GM18520 (cell line): ENCODE measurements around the gene TRPM3.

ENCODE experiments used
- ATAC-seq: cut with Tn5 transposase; IDR thresholded peaks from one replicate; pipeline ENCODE4 v1.9.1; 2021; ENCODE audit not compliant: unreplicated experiment

The TRPM3 gene

DNA sequence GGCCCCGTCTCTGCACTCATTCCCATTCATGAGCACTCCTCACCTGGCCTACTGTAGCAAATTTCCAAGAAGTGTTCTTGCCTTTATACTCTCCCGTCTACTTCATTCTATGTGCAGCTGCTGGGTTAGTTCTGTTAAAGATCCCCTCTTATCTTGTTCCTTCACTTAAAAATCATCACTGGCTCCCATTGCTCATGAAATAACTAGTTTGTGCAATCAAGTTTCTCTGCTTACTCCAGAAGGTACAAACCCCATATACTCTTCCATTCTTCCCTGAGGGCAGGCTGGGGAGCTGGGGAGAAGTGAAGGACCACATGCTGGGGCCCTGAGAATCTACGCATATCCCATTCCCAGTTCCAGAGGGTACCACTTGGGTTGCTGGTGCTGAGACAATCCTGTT lies 622.6 kb downstream of the TRPM3 start:
- ATAC-seq, result no peak

DNA sequence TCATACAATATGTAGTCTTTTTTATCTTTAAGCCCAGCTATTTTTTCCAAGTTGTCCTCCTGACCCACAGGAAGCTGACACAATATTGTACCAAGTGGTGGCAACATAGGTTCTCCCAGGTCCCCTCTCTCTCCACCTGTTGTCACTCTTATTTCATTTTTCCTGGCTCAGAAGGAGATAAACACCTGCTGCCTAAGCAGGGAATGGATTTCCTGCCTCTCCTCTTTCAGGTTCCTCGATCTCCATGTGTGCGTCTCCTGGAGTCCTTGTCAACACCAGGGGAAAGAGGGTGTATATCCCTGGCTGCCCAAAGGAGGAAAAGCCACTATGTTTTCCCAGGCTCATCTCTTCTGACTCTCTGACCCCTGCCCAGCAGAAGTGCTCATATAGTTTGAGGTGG lies 625.2 kb downstream of the TRPM3 start:
- ATAC-seq, result no peak

DNA sequence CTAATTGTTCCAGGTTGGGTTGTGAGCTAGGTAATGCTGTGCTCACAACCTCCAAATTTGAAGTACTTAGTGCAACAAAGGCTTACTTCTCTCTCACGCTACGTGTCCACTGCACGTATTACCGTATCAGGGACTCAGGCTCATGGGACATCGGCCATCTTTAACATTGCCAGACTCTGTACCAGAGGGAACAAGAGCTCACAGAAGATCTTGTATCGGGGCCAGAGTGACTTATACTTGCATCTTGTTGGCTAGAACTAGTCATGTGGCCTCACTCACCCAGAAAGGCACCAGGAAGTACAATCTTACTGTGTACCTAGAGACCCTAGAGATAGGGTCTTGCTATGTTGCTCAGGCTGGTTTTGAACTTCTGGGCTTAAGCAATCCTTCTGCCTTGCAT lies 625.9 kb downstream of the TRPM3 start:
- no peak for ATAC-seq

DNA sequence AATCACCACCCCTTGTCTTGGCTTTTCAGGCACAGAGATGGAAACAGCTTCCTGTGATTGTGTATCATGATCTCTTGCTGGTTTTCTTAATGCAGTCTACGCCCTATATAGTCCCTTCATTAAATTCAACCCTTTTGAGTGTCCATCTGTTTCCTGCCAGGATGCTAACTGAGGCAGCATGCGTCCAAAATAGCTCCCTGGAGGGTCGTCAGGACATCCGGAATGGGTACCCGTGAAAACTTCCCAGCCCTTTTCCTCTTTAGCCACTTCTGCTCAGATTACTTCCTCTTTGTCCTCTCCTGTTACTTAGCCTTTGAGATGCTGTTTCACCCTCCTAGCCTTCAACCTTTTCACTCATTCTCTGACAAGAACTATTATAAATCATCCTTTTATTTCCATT lies 627.2 kb downstream of the TRPM3 start:
- no peak for ATAC-seq

DNA sequence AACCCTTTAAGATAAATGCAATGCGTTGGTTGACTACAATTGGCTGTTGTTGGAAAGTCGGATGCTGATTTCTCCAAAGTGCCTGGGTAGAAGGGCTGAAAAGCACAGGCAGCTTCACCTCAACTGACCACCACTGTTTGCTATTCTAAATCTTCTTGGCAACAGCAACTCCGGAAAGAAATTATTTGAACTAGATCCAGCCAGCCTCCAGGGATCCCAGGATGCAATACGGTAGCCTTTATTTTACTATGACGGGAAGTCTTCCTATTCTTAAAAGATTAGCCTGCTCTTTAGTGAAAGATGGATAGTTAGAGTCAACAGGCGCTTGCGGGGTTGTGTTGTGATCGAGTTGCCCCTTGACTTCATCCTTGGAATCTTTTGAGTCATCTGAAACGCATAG lies 628.4 kb downstream of the TRPM3 start:
- ATAC-seq, result no peak

DNA sequence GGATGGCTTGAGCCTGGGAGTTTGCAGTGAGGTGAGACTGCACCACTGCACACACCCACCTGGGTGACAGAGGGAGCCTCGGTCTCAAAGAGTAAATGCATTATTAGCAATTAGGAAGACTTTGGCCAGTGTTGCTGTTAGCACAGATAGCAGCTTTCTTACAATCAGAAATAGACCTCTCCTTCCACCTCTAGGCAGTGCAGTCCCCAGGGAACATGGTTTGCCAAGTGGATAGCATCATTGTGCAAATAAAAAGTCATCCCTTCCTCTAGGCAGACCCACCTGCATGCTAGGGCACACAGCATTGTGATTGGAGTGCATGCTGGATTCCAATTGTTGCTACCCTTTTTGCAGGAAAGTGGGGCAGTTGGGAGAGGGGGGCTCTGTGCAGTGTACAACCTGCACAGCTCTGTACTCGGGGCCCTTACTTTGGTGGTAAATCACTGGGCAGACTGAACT lies 629.1 kb downstream of the TRPM3 start:
- ATAC-seq, result no peak

DNA sequence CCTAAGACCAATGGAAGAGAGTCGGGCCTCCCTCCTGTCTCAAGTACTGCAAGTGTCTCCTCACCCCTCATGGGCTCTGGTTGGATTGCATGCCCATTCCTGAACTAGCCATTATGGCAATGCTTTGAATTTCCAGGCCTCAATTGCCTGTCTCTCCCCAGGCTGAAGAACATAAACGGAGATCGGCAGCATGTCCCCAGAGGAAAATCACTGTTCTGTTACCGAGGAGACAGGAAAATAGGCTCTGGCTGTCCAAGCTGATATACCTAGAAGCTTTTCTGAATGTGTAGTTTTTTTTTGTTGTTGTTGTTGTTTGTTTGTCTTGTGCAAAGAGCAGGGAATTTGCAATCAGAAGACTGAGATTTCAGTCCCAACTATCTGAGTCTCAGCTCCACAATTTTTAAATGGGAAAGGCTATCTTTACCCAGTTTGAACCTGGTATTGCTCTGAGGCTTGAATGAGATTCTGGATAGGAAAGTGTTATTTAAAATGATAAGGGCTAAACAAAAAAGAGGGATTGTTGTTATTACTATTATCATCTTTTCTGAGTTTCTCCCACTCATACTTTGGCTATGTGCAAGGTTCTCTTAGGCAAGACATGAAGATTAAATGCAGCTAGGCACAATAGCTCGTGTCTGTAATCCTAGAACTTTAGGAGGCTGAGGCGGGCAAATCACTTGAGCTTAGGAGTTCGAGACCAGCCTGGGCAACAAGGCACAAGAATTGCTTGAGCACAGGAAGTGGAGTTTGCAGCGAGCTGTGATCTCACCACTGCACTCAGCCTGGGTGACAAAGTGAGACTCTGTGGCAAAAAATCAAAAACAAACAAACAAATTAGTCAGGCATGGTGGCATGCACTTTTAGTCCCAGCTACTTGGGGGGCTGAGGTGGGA lies 629.7 kb downstream of the TRPM3 start:
- no peak for ATAC-seq

DNA sequence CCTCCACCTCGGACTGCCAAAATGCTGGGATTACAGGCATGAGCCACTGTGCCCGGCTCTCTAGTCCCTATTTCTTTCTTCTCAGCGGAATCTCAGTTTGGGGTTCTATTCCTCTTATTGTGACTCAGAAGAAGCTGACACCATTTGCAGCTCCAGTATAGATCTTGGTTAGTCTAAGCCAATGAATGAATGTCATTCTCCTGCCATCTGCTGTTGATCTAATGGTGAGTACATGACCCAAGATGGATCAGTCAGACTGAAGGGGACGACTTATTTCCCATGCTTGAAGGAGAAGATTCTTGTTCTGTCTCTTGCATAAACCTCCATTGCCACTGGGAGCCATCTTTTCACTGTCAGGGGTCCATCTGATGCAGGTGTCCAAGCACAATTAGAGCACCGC lies 630.9 kb downstream of the TRPM3 start:
- ATAC-seq, result no peak

DNA sequence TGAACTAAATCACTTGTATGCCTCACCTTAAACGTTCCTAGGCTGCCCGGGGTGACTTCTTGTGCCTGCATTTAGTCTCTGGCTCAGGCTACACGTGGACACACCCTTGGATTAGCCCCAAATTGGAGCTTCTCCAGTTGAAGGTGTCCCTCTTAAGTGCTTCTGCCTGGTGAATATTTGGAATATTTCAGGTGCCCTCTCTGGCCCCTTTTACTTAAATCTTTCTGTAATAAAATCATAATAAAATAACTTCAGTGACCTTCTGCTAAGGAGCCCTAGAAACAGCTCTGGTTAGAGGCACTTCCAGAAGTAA lies 632.7 kb downstream of the TRPM3 start:
- ATAC-seq, result no peak

DNA sequence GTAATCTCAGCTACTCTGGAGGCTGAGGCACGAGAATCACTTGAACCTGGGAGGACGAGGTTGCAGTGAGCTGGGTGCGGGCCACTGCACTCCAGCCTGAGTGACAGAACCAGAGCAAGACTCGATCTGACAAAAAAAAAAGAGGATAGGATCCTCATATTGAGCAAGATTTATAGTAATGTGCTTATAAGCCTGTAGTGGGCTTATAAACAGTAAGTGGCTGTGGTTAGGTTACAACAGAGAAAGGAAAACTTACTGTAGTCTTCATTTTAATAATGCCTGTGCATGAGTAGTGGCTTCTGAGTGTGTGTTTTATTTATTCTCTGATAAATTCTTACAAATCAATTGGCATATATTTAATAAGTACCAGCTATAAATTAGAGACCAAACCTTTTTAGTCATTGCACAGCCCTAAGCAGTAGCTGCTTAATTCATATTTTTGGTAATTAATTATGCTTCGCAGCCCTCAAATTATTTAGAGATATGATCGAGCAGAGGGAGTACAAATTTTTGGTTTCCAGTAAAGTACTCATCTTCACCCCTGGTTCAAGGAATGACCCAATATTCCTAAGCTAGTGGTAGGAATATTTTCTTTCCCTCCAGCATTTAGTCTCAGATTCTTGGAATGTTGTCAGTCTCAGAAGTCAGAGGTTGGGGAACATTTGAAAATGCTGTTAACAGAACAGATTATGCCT lies 633.2 kb downstream of the TRPM3 start:
- ATAC-seq, result no peak

DNA sequence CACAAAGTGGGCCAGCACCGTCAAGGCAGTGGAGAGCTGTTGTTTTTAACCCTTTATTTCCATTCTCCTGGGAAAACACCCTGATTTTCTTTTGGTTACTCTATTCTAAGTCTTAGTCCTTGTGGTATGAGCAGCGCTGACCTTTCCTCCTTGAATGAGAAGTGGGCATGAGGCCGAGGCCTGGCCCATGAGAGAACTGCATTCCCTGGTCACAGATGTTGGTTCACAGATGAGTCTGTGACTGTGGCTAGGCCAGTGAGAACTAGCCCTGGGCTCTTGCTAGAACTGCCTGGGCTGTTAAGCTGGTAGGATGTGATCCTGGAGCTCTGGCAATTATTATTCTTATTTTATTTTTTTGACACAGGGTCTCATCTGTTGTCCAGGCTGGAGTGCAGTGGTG lies 635.3 kb downstream of the TRPM3 start:
- no peak for ATAC-seq

DNA sequence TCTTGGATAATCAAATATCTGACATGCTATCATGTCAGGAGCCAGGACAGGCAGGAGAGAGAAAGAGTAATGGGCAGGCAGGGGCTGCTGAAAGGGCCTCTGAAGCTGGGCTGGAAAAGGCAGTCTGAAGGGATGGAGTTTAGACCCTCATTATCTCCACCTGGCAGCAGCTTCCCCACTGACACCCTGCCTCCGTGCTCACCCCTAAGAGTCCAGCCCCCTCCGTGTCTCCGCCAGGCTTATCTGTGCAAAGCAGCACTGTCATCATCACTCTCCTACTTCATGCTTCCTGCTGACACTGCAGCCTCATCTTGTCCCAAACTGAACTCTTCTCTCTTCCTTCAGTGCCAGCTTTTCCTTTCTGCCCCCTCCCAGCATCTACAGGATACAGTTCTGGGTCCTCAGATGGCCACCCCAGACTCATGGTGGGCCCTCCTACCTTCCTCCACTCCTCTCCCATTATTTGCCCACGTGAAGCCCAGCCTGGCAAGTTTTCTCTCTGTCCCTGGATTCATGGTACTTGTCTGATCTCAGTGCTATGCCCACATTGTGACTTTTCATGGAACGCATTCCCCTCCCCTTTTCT lies 636.1 kb downstream of the TRPM3 start:
- ATAC-seq, result no peak

DNA sequence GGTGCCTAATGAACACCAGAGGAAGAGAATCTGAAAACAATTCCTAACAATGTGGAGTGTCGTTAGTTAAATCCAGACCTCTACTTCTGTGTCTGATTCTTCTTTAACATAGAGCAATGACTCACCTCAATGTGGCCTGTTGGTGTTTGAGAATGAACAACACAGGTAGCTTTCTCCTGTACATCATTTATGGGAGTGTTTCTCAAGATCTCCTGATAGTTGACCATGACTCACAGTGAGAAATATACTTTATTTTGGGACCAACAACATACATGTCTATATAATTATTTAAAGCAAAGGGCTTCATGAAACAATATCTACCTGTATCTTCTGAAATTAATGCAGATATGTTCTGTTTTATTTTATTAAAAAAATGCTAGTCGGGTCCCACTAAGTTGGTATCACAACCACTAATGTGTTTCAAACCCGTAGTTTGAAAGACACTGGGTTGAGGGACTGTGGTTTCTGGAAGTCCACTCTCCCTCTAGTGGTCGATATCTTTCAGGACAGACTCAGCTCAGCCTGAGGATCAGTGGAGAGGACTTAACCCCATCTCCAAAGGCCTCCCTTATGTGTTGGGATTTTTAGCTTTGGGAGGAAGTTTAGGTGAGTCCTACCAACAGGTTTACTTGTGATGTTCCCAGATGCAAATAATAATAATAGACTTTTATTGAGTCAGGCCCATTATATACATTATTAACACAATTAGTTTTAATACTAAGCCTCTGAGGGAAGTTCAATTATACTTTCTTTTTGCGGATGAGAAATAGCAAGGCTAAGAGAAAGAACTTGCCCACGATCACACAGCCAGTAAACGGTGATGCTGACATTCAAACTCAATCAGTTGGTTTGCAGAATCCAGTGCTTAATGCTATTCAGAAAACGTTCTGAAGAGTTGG lies 636.9 kb downstream of the TRPM3 start:
- ATAC-seq, result no peak

DNA sequence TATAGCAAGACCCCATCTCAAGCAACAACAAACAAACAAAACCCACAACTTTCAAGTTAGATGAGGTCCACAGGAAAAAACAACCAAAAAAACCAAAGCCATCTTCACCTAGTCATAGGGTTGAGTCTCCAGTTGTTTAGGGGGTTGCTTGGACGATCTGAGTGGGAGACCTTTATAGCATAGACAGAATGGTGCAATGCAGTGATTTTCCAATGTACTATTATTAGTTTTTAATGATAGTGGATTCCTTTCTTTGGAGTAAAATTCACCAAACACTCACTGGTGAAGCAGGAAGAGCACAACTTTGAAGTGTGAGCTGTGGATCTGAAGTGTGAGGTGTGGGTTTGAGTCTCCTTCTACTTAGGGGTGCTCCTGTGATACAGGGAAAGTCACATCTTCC lies 640.0 kb downstream of the TRPM3 start:
- no peak for ATAC-seq

DNA sequence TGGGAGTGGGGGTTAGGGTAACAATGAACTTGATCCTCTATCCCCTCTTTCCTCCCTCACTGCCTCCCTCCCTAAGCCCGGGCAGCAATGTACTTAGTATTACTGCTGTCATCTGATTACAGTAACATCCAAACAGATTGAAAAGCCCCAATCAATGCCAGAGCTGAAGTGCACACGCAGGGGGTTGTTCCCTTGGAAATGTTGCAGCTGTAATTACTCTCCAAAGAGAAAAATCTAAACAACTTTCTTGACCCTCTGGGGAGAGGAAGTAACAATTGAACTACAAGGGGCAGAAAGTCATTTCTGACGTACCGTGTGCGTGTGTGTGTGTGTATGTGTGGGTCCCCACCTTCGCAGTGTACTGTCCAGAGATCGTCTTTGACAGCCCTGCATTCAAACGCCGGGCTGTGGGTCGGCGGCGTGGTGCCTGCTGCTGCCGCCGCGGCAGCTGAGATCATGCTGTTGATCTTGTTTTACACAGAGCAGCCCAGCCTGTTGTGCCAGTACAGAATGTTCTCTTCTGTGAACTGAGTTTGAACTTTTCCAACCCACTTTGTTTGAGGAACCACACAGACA lies 640.9 kb downstream of the TRPM3 start:
- ATAC-seq, result no peak

DNA sequence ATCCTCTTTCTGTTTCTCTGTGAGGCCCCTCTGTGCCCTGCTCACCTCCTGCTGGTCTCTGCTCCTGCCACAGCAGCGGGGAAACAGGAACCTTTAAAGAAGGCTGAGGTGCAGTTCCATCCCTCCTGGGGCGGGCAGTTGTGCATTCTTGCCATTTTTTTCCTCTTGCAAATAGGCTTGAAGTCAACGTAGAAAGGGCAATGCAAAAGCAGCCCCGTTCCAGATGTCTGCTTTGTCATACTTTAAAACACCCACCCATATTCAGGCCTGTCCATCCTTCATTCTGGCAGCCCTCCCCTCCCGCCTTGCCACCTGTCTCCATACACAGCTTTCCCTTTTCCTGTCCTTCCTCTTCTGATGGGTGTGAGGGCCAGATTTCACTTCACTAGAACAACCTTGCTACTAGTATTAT lies 641.5 kb downstream of the TRPM3 start:
- ATAC-seq, result no peak
